ENCODE measurements around the gene B3GNT2. TPM values are rescaled to one million over a fixed set of nuclear protein-coding genes. Genes with fewer than 3 reads are reported as not detected.
A peak's percentile ranks its signal among the peaks of the same experiment; 100 is the strongest.

B3GNT2 gene
- total and polyA plus RNA-seq, 2 experiments from 2014 or later = 30.8 to 53.0 TPM

DNA sequence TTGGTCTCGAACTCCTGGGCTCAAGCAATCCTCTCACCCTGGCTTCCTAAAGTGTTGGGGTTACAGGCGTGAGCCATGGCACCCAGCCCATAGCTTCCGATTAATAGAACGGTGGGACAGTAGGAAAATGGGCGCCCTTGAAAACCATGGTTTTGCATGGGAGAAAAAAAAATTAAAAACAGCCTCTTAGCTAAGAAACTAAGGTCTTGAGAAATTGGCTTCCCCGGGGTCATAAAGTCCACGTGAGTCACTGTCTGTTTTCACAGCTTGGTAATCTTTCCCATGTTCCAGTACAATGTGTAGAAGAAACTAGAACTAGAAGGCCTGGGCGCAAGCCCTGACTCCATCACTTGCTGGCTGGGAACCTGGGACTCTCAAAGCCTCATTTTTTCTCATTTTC lies 20.7 kb downstream of the B3GNT2 start:
- no peaks in the 10 kb centered on the region for H3K9me3 ChIP-seq (ENCODE audit: low read depth)
- H3K4me1 ChIP-seq (ENCODE audit: insufficient read depth) = peaks cover 26% of the 10 kb centered on the region
- TF ChIP-seq EZH2phosphoT487 (IDR thresholded peaks at IDR 0.05; ENCODE audit: low read depth, severe bottlenecking, unreplicated experiment) (no peak), EZH2 (IDR thresholded peaks at IDR 0.05; ENCODE audit: borderline replicate concordance) (no peak)
- TF ChIP-seq, protein P1, sequence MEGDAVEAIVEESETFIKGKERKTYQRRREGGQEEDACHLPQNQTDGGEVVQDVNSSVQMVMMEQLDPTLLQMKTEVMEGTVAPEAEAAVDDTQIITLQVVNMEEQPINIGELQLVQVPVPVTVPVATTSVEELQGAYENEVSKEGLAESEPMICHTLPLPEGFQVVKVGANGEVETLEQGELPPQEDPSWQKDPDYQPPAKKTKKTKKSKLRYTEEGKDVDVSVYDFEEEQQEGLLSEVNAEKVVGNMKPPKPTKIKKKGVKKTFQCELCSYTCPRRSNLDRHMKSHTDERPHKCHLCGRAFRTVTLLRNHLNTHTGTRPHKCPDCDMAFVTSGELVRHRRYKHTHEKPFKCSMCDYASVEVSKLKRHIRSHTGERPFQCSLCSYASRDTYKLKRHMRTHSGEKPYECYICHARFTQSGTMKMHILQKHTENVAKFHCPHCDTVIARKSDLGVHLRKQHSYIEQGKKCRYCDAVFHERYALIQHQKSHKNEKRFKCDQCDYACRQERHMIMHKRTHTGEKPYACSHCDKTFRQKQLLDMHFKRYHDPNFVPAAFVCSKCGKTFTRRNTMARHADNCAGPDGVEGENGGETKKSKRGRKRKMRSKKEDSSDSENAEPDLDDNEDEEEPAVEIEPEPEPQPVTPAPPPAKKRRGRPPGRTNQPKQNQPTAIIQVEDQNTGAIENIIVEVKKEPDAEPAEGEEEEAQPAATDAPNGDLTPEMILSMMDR (IDR thresholded peaks at IDR 0.05; ENCODE audit: poor library complexity) = no peak
- no peak overlapping the region for H3K4me3 ChIP-seq
- H3K4me2 ChIP-seq = no peak overlapping the region
- H3K9me2 ChIP-seq (replicated peaks; ENCODE audit: insufficient read depth) = no peaks in the 10 kb centered on the region
- H3K27ac ChIP-seq = peak overlapping the region; percentile 72
- H4K20me1 ChIP-seq (ENCODE audit: insufficient read depth, poor library complexity, severe bottlenecking) = peaks cover 43% of the 10 kb centered on the region
- 82% methylated on average over 8 of the region's 8 CpGs for WGBS (ENCODE audit: low lambda C conversion rate, missing lambda C conversion rate)
- H3K27me3 ChIP-seq = no peaks in the 10 kb centered on the region
- peaks cover 94% of the 10 kb centered on the region for H3K79me2 ChIP-seq
- peak; percentile 67 for DNase-seq (ENCODE audit: low spot score)
- H2AFZ ChIP-seq = no peak overlapping the region
- no peaks in the 10 kb centered on the region for H3K36me3 ChIP-seq (replicated peaks; ENCODE audit: insufficient read depth, low read depth)

DNA sequence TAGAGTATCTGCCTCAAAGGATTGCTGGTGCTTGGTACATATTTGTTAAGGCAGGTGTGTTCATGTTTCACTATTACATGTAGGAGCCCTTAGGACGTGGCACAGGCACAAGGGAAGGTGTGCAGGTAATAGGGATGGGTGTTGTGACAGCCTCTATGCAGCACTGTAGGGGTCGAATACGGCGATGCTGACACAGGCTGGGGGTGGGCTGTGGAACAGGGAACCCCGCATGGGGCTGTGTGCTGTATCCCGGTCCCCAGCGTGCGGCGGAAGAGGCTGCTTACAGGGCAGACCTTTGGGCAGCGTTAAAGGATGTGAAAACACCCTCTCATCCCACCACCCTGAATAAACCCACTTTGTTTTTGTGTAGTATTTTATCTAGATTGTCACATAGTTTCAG lies 21.5 kb downstream of the B3GNT2 start:
- Histone ChIP-seq H2AFZ (no peak overlapping the region), H3K4me1 (ENCODE audit: insufficient read depth) (peaks cover 26% of the 10 kb centered on the region), H3K79me2 (peaks cover 94% of the 10 kb centered on the region), H3K36me3 (replicated peaks; ENCODE audit: insufficient read depth, low read depth) (no peaks in the 10 kb centered on the region), H3K9me2 (replicated peaks; ENCODE audit: insufficient read depth) (no peaks in the 10 kb centered on the region), H3K9me3 (ENCODE audit: low read depth) (no peaks in the 10 kb centered on the region), H3K27ac (peak overlapping the region; percentile 64), H3K27me3 (no peaks in the 10 kb centered on the region), H4K20me1 (ENCODE audit: insufficient read depth, poor library complexity, severe bottlenecking) (peaks cover 36% of the 10 kb centered on the region), H3K4me2 (no peak overlapping the region), H3K4me3 (no peak overlapping the region)
- no peak for DNase-seq (ENCODE audit: low spot score)
- 92% methylated on average over 10 of the region's 10 CpGs for WGBS (ENCODE audit: low lambda C conversion rate, missing lambda C conversion rate)
- TF ChIP-seq, protein P1 (IDR thresholded peaks at IDR 0.05; ENCODE audit: poor library complexity) = no peak
- TF ChIP-seq EZH2phosphoT487 (IDR thresholded peaks at IDR 0.05; ENCODE audit: low read depth, severe bottlenecking, unreplicated experiment) = no peak
- no peak for TF ChIP-seq EZH2 (IDR thresholded peaks at IDR 0.05; ENCODE audit: borderline replicate concordance)

DNA sequence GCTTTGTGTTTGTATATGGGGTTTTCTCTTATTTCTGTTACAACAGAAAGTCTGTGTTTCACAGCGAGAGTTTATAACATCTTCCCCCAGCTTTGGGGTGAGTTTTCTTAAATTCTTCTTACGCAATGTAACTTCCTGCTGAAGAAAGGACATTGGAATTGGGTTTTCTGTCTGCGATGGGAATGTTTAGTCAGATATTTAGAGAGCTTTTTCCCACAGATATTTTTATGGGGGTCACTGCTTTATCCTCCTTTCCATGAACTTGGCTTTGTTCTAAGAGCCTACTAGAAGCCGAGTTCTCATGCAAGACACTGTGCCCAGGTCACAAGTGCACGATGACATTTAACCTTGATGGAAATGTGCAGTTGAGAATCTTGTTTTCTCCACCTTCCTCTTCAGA lies 22.1 kb downstream of the B3GNT2 start:
- H3K27me3 ChIP-seq = no peaks in the 10 kb centered on the region
- no peak for DNase-seq (ENCODE audit: low spot score)
- peaks cover 26% of the 10 kb centered on the region for H3K4me1 ChIP-seq (ENCODE audit: insufficient read depth)
- H3K4me2 ChIP-seq = peak overlapping the region; percentile 23
- H3K9me2 ChIP-seq (replicated peaks; ENCODE audit: insufficient read depth) = no peaks in the 10 kb centered on the region
- peaks cover 32% of the 10 kb centered on the region for H4K20me1 ChIP-seq (ENCODE audit: insufficient read depth, poor library complexity, severe bottlenecking)
- H3K79me2 ChIP-seq = peaks cover 94% of the 10 kb centered on the region
- no peaks in the 10 kb centered on the region for H3K9me3 ChIP-seq (ENCODE audit: low read depth)
- H3K4me3 ChIP-seq = no peak overlapping the region
- TF ChIP-seq EZH2 (IDR thresholded peaks at IDR 0.05; ENCODE audit: borderline replicate concordance) = no peak
- H2AFZ ChIP-seq = no peak overlapping the region
- H3K27ac ChIP-seq = peak overlapping the region; percentile 64
- H3K36me3 ChIP-seq (replicated peaks; ENCODE audit: insufficient read depth, low read depth) = no peaks in the 10 kb centered on the region
- 84% methylated on average over 5 of the region's 5 CpGs for WGBS (ENCODE audit: low lambda C conversion rate, missing lambda C conversion rate)

DNA sequence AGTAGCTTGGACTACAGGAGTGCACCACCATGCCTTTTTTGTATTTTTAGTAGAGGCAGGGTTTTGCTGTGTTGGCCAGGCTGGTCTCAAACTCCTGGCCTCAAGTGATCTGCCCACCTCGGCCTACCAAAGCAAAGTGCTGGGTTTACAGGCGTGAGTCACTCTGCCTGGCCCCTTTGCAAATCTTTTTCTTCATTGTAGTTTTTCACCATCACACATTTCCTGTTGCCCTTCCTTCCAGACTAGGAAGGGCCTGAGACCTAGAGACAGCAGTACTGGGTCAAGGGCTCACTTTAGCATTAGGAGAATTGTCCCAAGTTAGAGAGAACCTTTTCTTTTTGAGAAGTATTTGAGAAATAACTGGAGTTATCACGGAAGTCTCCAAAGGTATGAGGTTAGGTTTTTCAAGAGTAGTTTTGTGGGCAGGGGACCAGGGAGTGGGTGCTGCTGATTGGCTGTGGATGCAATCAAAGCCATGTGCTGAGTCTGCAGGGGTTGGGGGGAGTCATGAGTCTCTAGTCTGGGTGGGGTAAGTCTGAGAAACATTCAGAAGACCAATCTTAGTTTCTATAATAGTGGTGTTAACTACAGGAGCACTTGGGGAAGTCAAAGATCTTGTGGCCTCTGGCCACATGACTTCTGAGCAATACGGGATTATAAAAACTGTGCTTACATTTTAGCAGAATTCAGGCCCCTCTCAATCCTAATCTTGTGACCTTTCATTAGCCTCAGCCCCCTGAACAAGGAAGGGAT lies 23.7 kb downstream of the B3GNT2 start:
- H4K20me1 ChIP-seq (ENCODE audit: insufficient read depth, poor library complexity, severe bottlenecking) = peaks cover 16% of the 10 kb centered on the region
- H3K36me3 ChIP-seq (replicated peaks; ENCODE audit: insufficient read depth, low read depth) = peaks cover 8% of the 10 kb centered on the region
- peaks cover 19% of the 10 kb centered on the region for H3K4me1 ChIP-seq (ENCODE audit: insufficient read depth)
- no peak for TF ChIP-seq EZH2 (IDR thresholded peaks at IDR 0.05; ENCODE audit: borderline replicate concordance)
- TF ChIP-seq EZH2phosphoT487 (IDR thresholded peaks at IDR 0.05; ENCODE audit: low read depth, severe bottlenecking, unreplicated experiment) = no peak
- TF ChIP-seq, protein P1 (IDR thresholded peaks at IDR 0.05; ENCODE audit: poor library complexity) = no peak
- no peak for DNase-seq (ENCODE audit: low spot score)
- no peak overlapping the region for H3K4me2 ChIP-seq
- no peaks in the 10 kb centered on the region for H3K9me3 ChIP-seq (ENCODE audit: low read depth)
- H3K4me3 ChIP-seq = no peak overlapping the region
- H3K27ac ChIP-seq = peak overlapping the region; percentile 25
- H2AFZ ChIP-seq = no peak overlapping the region
- peaks cover 94% of the 10 kb centered on the region for H3K79me2 ChIP-seq
- H3K9me2 ChIP-seq (replicated peaks; ENCODE audit: insufficient read depth) = no peaks in the 10 kb centered on the region
- H3K27me3 ChIP-seq = no peaks in the 10 kb centered on the region
- 77% methylated on average over 4 of the region's 4 CpGs for WGBS (ENCODE audit: low lambda C conversion rate, missing lambda C conversion rate)

Measured in hepatocyte (in vitro differentiated cells).